Neural cell (in vitro differentiated cells): Measurements from ENCODE around the gene LRSAM1. TPM values are rescaled to one million over a fixed set of nuclear protein-coding genes. Genes with fewer than 3 reads are reported as not detected.

Experiments used
- H2AFZ ChIP-seq: fragments of 200-600, 300-800 bp; sonication (generic), shearing (Covaris generic); 2 replicates; pipeline ENCODE4 v1.6.0; 2014; ENCODE audit warnings: low read depth, mild to moderate bottlenecking, antibody characterized with exemption, low read length, moderate library complexity
- H3F3A ChIP-seq: fragments of 200-600 bp; shearing (Covaris generic); 2 replicates; pipeline ENCODE4 v1.6.1; 2016; ENCODE audit warnings: mild to moderate bottlenecking, moderate library complexity, mixed read lengths, antibody characterized with exemption, low read length; ENCODE audit not compliant: insufficient read depth, poor library complexity, severe bottlenecking
- H3K27ac ChIP-seq: fragments of 200-600, 300-800 bp; sonication (generic), shearing (Covaris generic); 2 replicates; pipeline ENCODE4 v1.5.1; 2014; ENCODE audit warnings: mild to moderate bottlenecking, low read length, moderate library complexity
- H3K27me3 ChIP-seq: fragments of 300-800, 200-600 bp; sonication (generic), shearing (Covaris generic); 2 replicates; pipeline ENCODE4 v1.6.0; 2014; ENCODE audit warnings: mild to moderate bottlenecking, low read depth, low read length, moderate library complexity; ENCODE audit not compliant: insufficient read depth
- H3K36me3 ChIP-seq: fragments of 300-800, 200-600 bp; sonication (generic), shearing (Covaris generic); 2 replicates; pipeline ENCODE4 v1.5.1; 2014; ENCODE audit warnings: mild to moderate bottlenecking, antibody characterized with exemption, low read length, moderate library complexity; ENCODE audit not compliant: insufficient read depth
- H3K4me2 ChIP-seq: fragments of 300-800, 200-600 bp; sonication (generic), shearing (Covaris generic); 2 replicates; pipeline ENCODE4 v1.6.0; 2014; ENCODE audit warnings: mild to moderate bottlenecking, low read length
- H3K4me3 ChIP-seq: fragments of 300-800, 200-600 bp; sonication (generic), shearing (Covaris generic); 2 replicates; pipeline ENCODE4 v1.5.1; 2014; ENCODE audit warnings: mild to moderate bottlenecking, low read length, moderate library complexity
- H3K79me2 ChIP-seq: fragments of 200-600 bp; shearing (Covaris generic); replicated peaks from 2 replicates; pipeline ENCODE4 v1.6.0; 2014; ENCODE audit warnings: mild to moderate bottlenecking, low read length, moderate library complexity; ENCODE audit not compliant: insufficient read depth
- H3K9ac ChIP-seq: fragments of 300-800, 200-600 bp; sonication (generic), shearing (Covaris generic); 2 replicates; pipeline ENCODE4 v1.6.1; 2016; ENCODE audit warnings: mild to moderate bottlenecking, low read length, mixed read lengths
- H3K9me2 ChIP-seq: fragments of 200-600 bp; shearing (Covaris generic); 2 replicates; pipeline ENCODE4 v1.6.1; 2016; ENCODE audit warnings: mild to moderate bottlenecking, low read length, mixed read lengths; ENCODE audit not compliant: insufficient read depth
- H3K9me3 ChIP-seq: fragments of 200-600, 300-800 bp; sonication (generic), shearing (Covaris generic); 2 replicates; pipeline ENCODE4 v1.6.1; 2016; ENCODE audit warnings: mild to moderate bottlenecking, mixed run types, low read length, moderate library complexity, mixed read lengths
- H4K20me1 ChIP-seq: fragments of 200-600 bp; shearing (Covaris generic); 2 replicates; pipeline ENCODE4 v1.6.1; 2016; ENCODE audit warnings: mild to moderate bottlenecking, mixed run types; ENCODE audit not compliant: insufficient read depth
- CTCF ChIP-seq: fragments of 450-650 bp; IDR thresholded peaks from 2 replicates; pipeline ENCODE4 v1.5.1; 2014; ENCODE audit warnings: antibody characterized with exemption, mild to moderate bottlenecking, moderate library complexity; ENCODE audit not compliant: poor library complexity, severe bottlenecking
- EP300 ChIP-seq: fragments of 450-650 bp; conservative IDR thresholded peaks from 2 replicates; pipeline ENCODE4 v1.6.1; 2014; ENCODE audit warnings: antibody characterized with exemption, mild to moderate bottlenecking, moderate library complexity; ENCODE audit not compliant: poor library complexity, severe bottlenecking
- EZH2 ChIP-seq: fragments of 200-600, 300-800 bp; shearing (Covaris generic), sonication (generic); IDR thresholded peaks from 2 replicates; pipeline ENCODE4 v1.6.1; 2014; ENCODE audit warnings: antibody characterized with exemption, low read length, borderline replicate concordance, mild to moderate bottlenecking; ENCODE audit not compliant: insufficient read depth, poor library complexity, severe bottlenecking
- MXI1 ChIP-seq: fragments of 450-650 bp; conservative IDR thresholded peaks from 2 replicates; pipeline ENCODE4 v1.6.1; 2014; ENCODE audit warnings: antibody characterized with exemption, mild to moderate bottlenecking; ENCODE audit not compliant: poor library complexity, severe bottlenecking
- POLR2AphosphoS5 ChIP-seq: IDR thresholded peaks from 2 replicates; pipeline ENCODE4 v1.6.1; 2012
- RAD21 ChIP-seq: fragments of 450-650 bp; conservative IDR thresholded peaks from 2 replicates; pipeline ENCODE4 v1.6.1; 2014; ENCODE audit warnings: antibody characterized with exemption, mild to moderate bottlenecking, moderate library complexity
- REST ChIP-seq: IDR thresholded peaks from 2 replicates; pipeline ENCODE4 v1.6.1; 2012; ENCODE audit warnings: borderline replicate concordance
- SMC3 ChIP-seq: fragments of 450-650 bp; conservative IDR thresholded peaks from 2 replicates; pipeline ENCODE4 v1.6.1; 2014; ENCODE audit warnings: antibody characterized with exemption, mild to moderate bottlenecking, moderate library complexity; ENCODE audit not compliant: poor library complexity
- TAF1 ChIP-seq: IDR thresholded peaks from 2 replicates; pipeline ENCODE4 v1.6.1; 2012; ENCODE audit warnings: low read depth
- polyA plus RNA-seq: library from polyadenylated mRNA; depleted of rRNA; stranded (reverse); fragments of >200 nt; gene quantifications from 2 replicates; pipeline ENCODE4 v1.2.3, GENCODE V29; 2014

LRSAM1 gene
- polyA plus RNA-seq, 1 donor from 2014 or later, result 21.6 TPM

- H3K9ac ChIP-seq, result no peak overlapping the region
- no peaks in the 10 kb centered on the region for H3K36me3 ChIP-seq
- H3K9me3 ChIP-seq, result no peaks in the 10 kb centered on the region
- no peak overlapping the region for H2AFZ ChIP-seq
- no peaks in the 10 kb centered on the region for H3K27me3 ChIP-seq
- H3K9me2 ChIP-seq, result no peaks in the 10 kb centered on the region
- H3K4me3 ChIP-seq, result no peak overlapping the region
- no peak overlapping the region for H3K27ac ChIP-seq
- no peaks in the 10 kb centered on the region for H4K20me1 ChIP-seq
- H3F3A ChIP-seq, result no peaks in the 10 kb centered on the region
- TF ChIP-seq POLR2AphosphoS5 (no peak), TAF1 (no peak), CTCF (no peak), EP300 (no peak), SMC3 (no peak), EZH2 (no peak), REST (no peak), MXI1 (no peak), RAD21 (no peak)
- H3K79me2 ChIP-seq, result no peaks in the 10 kb centered on the region
- no peak overlapping the region for H3K4me2 ChIP-seq
Measured at GRCh38 chr9:127500399-127500798, 49.1 kb downstream of the LRSAM1 start.

DNA sequence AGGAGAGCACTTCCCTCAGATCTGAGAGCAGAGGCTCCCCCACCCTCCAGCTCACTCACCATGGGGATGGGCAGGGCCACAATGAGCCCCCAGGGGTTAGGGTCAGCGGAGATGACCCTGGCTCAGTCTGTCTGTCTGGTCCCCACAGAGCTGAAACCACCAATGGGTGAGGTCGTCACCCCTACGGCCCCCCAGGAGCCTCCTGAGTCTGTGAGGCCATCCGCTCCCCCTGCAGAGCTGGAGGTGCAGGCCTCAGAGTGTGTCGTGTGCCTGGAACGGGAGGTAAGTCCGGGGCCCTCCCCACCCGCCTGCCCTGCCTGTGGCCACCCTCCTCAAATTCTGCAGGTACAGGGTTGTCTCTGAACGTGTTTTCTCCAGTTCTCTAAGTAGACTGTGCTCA lies 49.6 kb downstream of the LRSAM1 start:
- no peaks in the 10 kb centered on the region for H3K36me3 ChIP-seq
- no peaks in the 10 kb centered on the region for H3K9me3 ChIP-seq
- H3K79me2 ChIP-seq, result no peaks in the 10 kb centered on the region
- H3K27ac ChIP-seq, result no peak overlapping the region
- no peak overlapping the region for H3K4me3 ChIP-seq
- TF ChIP-seq TAF1 (no peak), MXI1 (no peak), CTCF (no peak), RAD21 (no peak), REST (no peak)
- no peaks in the 10 kb centered on the region for H4K20me1 ChIP-seq
- H3K27me3 ChIP-seq, result no peaks in the 10 kb centered on the region
- no peaks in the 10 kb centered on the region for H3F3A ChIP-seq
- no peak overlapping the region for H3K4me2 ChIP-seq
- no peak overlapping the region for H2AFZ ChIP-seq
- no peaks in the 10 kb centered on the region for H3K9me2 ChIP-seq
- no peak overlapping the region for H3K9ac ChIP-seq
